Brain pericyte (primary cell): ENCODE results near the gene LRRFIP2.

Experiments
- DNase-seq: peaks from one replicate; pipeline ENCODE4 v3.0.0-alpha.2; 2012; ENCODE audit warnings: low read depth, low spot score

Gene LRRFIP2

GRCh38 chr3:37025561-37026335, 148.6 kb downstream of the LRRFIP2 start:
- no peak for DNase-seq

DNA sequence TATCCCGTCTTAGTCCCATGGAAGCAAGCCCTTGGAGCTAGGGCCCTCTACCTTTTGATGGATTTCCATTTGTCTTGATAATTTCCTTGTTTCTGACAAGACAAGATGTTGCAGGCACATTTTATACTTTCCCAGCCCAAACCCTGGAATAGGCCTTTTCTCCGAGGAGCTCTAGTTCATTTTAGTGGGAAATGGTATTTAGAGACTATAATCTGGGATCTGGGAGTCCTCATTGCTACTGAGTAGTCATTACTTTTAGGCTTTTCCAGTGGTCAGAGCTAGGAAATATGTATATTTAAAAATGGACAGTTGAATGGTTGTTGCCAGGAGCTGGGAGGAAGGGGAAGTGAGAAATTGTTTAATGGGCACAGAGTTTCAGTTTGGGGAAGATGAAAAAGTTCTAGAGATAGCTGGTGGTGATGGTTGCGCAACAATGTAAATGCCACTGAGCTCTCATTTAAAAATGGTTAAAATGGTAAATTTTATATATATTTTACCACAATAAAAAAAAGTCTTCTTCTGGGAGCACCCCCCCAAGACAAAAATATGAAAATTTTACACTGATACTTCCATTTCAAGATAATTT, 149.5 kb downstream of the LRRFIP2 start:
- no peak for DNase-seq

DNA sequence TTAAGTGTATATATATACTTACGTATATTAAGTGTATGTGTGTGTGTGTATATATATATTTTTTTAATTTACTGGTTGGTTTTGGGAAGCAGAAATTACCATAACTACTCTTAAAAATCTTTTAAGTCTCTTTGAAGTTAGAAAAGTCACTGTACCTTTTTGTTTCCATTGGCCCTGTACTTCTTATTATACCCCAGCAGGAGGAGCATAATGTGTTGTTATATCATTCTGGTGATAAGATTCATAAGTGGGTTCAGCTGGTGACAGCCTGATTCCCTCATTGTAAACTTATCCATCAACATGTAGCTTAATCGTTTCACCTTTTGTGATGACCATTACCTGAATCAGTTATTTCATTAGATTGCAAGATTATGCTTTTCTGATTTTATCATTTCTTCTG, 150.3 kb downstream of the LRRFIP2 start:
- DNase-seq, result no peak

- no peak for DNase-seq
Observed at GRCh38 chr3:37017683-37018082, 156.7 kb downstream of the LRRFIP2 start.

- DNase-seq, result no peak
Observed at GRCh38 chr3:37016903-37017302, 157.5 kb downstream of the LRRFIP2 start.

GRCh38 chr3:37015642-37016041, 158.7 kb downstream of the LRRFIP2 start:
- DNase-seq, result no peak

- DNase-seq, result no peak
Observed at GRCh38 chr3:37014620-37015019, 159.8 kb downstream of the LRRFIP2 start.
